NOMO-1 (cell line): ENCODE results near the gene MAGI2.

Experiments
- DNase-seq, 2 experiments: peaks; one replicate each; lab custom pipeline; 2025; ENCODE audit not compliant: unreplicated experiment in 2 of 2; lab: John Stamatoyannopoulos, UW

Gene MAGI2

GRCh38 chr7:78081344-78081743, 1372.1 kb downstream of the MAGI2 start:
- no peak for DNase-seq

- no peak for DNase-seq
Observed at GRCh38 chr7:78080811-78081210, 1372.7 kb downstream of the MAGI2 start.

DNA sequence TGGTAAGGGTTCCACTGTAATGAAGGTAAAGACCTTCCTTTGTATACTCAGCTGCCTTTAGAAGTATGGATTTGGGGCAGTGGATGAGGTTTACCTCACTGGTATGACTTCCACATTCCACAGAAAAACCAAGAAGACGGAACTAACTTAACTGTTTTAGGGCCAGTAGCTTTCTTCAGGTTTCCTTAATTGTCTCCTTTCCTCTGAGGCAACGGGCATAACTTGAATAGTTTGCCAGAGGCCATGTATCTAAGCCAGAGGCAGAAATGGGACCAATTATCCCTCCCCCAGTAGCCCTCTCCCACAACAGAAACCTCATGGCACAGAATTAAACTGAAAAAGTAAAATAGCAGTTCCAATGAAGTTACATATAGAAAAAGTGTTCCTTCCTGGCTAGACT, 1373.2 kb downstream of the MAGI2 start:
- no peak for DNase-seq

DNA sequence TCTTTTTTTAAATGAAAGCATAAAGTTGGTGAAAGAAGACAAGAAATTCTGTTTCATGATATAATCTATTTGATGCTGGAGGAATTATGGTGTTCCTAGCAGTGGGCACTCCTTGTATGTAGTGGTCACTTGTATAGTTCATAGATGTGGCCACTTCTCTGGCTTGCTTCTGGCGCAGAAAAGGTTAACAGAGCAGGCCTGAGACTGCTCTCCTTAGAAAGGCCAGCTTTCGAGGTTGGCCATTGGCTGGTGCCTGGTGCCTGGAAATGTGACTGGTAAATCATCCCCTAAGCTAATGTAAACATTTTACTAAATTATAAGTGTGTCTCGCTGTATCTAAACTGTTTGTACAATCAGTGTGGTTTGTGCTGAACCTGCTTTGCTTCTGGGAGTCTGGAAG, 1378.8 kb downstream of the MAGI2 start:
- no peak for DNase-seq

- no peak for DNase-seq
Observed at GRCh38 chr7:78073609-78074382, 1379.7 kb downstream of the MAGI2 start.

- no peak for DNase-seq
Observed at GRCh38 chr7:78072201-78072590, 1381.3 kb downstream of the MAGI2 start.

DNA sequence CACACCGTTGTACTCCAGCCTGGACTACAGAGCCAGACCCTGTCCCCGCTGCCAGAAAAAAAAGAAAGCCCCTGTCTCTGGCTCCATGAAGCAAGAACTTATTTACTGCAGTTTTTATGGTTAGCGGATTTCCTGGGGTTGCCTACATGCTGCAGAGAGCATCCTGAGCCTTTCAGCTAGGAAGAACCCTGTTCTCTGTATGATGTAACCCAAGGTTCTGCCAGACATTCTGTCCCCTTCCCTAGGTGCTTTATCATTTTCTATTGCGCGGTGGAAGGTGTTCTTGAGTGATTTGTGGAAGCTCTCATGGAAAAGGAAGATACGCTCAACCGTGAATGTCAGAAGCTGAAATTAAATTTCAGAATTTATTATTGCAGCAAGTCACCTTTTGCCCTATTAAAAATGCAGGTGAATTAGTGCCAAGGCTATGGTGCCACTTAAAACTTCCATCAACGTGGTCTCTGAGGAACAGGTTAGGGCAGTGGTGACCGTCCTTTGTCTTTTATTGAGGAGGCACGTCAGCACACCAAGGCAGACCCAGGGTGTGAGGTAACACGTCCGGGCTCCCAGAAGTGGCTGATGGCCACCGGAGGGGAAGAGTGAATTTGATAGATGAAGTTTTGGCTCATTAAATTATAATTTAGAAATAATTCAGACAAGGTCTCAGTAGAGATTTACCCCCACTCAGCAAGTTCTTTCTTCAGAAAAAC, 1381.8 kb downstream of the MAGI2 start:
- no peak for DNase-seq

DNA sequence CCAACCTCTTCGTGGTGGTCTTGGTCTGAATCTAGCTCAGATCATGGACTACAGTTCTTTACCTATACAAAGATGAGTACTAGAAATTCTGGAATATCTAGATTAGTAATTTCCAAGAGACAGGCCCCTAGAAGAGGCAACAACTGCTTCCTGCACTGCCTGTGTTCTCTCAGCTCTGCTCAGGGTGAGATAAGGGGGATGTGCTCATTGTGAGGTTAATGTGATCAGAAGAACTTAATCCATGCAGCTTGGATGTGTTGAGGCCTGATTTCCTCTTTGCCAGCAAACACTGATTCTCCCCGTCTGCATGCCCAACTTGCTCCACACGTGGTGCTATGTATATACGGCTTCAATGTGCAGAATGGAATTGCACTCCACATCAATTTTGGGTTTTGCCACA, 1386.9 kb downstream of the MAGI2 start:
- no peak for DNase-seq

GRCh38 chr7:78063758-78064157, 1389.7 kb downstream of the MAGI2 start:
- no peak for DNase-seq

- DNase-seq: no peak
Observed at GRCh38 chr7:78062214-78062613, 1391.3 kb downstream of the MAGI2 start.

DNA sequence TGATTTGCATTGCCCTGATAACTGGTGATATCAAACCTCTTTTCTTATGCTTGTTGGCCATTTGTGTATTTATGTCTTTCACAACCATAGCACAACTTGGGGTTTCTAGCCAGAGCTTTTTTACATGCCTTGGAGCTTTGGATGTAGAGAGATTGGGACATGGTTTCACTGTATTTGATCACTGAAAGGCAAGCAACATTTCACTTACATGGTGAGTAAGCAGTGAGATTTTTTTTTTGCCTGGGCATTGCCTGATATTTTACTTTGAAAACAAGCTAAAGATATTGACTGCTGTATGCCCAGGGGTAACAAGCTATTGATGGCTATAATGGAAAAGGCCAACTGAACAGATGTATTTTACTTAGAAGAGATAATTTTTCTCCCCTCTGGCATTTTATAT, 1395.9 kb downstream of the MAGI2 start:
- DNase-seq: no peak

- DNase-seq: no peak
Observed at GRCh38 chr7:78055599-78055998, 1397.9 kb downstream of the MAGI2 start.

- no peak for DNase-seq
Observed at GRCh38 chr7:78055001-78055573, 1398.4 kb downstream of the MAGI2 start.

DNA sequence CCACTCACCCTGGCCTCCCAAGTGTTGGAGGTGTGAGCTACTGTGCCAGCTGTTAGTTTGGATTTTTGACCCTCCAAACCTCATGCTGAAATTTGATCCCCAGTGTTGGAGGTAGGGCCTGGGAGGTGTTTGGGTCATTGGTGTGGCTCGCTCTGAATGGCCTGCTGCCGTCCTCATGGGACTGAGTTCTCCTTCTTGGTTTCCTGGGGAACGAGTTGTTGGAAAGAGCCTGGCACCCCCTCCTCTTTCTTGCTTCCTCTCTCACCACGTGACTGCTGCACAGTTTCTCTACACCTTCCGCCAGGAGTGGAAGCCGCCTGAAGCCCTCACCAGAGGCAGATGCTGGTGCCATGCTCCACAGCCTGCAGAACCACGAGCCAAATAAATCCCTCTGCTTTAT, 1401.4 kb downstream of the MAGI2 start:
- DNase-seq: no peak

DNA sequence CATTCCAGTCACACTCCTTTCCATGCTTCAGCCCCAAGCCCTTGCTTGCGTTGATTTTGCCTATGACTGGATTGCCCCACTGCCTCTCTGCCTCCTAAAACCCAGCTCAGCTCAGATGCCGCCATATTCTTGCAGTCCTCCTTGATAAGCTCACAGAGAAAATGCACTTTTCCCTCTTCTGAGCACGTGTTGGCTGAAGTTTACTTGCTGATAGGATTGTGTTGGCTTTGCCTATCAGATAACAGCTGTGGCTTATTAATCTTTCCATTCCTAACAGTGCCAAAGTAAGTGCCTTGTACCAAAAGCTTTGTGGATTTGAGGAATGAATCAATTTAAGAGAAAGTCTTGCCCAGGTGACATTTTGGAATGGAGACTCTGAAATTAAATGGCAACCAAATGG, 1405.7 kb downstream of the MAGI2 start:
- DNase-seq: no peak

DNA sequence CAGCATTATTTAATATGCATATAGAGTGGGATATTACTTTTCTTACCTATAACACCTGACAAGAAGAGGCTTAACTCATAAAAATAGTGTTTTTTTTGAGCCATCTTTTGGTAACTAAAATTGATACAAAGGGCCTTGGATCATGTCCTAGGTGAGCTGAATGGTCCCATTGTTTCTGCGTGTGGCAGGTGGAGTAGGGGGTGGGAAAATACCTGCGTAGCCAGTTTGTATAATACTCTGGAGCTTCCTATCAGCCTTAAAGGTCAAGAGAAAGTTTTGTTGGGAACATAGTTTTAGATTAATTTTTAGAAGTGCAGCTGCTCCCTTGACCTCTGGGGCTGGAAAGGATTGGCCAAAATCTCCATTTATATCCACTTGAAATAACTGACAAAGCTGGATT, 1410.3 kb downstream of the MAGI2 start:
- no peak for DNase-seq

DNA sequence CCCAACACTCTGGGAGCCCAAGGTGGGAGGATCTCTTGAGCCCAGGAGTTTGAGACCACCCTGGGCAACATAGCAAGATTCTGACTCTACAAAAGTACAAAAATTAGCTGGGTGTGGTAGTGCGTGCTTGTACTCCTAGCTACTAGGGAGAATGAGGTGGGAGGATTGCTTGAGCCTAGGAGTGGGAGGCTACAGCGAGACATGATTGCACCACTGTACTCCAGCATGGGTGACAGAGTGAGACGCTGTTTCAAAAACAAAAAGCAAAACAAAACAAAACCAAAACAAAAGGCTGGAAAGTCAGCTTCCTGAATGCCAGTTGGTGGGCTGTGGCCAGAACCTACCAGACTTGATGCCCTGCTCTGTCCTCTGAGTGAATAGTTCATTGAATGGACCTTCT, 1412.0 kb downstream of the MAGI2 start:
- DNase-seq: no peak

- DNase-seq: peak; percentile 68 to 77
Observed at GRCh38 chr7:78039790-78040776, 1413.4 kb downstream of the MAGI2 start.

- DNase-seq: no peak
Observed at GRCh38 chr7:78038465-78039080, 1414.9 kb downstream of the MAGI2 start.

DNA sequence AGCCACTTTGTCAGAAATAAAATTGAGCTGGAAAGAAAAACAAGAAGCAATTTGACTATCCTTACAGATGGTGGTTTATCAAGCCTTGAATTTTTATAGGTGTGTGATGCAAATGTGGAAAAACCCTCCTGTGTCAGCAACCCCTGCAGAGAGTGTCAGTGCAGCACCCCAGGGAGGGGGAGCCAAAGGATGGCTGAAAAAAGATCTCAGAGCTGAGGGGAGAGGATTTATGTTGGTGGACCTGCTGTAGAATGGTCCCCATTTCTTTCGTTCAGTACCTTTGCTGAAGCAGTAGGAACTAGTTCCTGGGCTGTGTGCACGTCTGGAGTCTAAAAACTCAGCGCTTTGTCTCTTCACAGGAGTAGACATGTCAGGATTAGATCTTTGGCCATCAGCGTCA, 1415.9 kb downstream of the MAGI2 start:
- DNase-seq: no peak
